Measurements from ENCODE around the gene RSPH3.

DNA sequence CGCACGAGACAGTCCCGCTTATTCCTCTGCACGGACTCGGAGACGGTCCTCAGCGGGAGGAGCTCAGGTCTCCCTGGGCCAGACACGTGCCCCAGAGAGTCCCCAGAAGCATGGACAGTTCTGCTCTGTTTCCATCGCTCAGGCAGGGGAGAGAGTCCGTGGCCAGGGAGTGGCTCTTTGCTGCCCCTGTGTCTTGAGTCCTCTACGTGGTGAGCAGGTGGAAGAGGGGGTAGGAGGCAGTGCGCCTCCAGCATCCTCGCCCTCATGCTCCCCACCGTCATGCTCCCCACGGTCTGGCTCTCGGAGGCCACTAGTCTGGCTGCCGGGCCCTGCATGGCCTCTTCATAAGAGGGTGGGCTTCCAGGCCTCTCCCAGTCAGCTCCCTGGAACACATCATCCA lies 35.9 kb upstream of the RSPH3 start:
- TF ChIP-seq, protein P1, sequence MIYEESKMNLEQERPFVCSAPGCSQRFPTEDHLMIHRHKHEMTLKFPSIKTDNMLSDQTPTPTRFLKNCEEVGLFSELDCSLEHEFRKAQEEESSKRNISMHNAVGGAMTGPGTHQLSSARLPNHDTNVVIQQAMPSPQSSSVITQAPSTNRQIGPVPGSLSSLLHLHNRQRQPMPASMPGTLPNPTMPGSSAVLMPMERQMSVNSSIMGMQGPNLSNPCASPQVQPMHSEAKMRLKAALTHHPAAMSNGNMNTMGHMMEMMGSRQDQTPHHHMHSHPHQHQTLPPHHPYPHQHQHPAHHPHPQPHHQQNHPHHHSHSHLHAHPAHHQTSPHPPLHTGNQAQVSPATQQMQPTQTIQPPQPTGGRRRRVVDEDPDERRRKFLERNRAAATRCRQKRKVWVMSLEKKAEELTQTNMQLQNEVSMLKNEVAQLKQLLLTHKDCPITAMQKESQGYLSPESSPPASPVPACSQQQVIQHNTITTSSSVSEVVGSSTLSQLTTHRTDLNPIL (CRISPR knock-in tag; IDR thresholded peaks at IDR 0.05; ENCODE audit: low read depth), result no peak
- TF ChIP-seq ZC3H10 (CRISPR knock-in tag; IDR thresholded peaks at IDR 0.05) (no peak), ZFP3 (CRISPR knock-in tag; IDR thresholded peaks at IDR 0.05) (no peak), BACH2 (CRISPR knock-in tag; IDR thresholded peaks at IDR 0.05; ENCODE audit: borderline replicate concordance) (no peak), ISL1 (CRISPR knock-in tag; IDR thresholded peaks at IDR 0.05) (no peak), TOX (CRISPR knock-in tag; IDR thresholded peaks at IDR 0.05; ENCODE audit: borderline replicate concordance) (no peak), ZNF70 (CRISPR knock-in tag; IDR thresholded peaks at IDR 0.05) (no peak), SNAI2 (CRISPR knock-in tag; IDR thresholded peaks at IDR 0.05) (no peak), ZNF565 (CRISPR knock-in tag; conservative IDR thresholded peaks at IDR 0.05; ENCODE audit: low read depth) (no peak), ESRRG (CRISPR knock-in tag; IDR thresholded peaks at IDR 0.05) (no peak)
- TF ChIP-seq, protein P2, sequence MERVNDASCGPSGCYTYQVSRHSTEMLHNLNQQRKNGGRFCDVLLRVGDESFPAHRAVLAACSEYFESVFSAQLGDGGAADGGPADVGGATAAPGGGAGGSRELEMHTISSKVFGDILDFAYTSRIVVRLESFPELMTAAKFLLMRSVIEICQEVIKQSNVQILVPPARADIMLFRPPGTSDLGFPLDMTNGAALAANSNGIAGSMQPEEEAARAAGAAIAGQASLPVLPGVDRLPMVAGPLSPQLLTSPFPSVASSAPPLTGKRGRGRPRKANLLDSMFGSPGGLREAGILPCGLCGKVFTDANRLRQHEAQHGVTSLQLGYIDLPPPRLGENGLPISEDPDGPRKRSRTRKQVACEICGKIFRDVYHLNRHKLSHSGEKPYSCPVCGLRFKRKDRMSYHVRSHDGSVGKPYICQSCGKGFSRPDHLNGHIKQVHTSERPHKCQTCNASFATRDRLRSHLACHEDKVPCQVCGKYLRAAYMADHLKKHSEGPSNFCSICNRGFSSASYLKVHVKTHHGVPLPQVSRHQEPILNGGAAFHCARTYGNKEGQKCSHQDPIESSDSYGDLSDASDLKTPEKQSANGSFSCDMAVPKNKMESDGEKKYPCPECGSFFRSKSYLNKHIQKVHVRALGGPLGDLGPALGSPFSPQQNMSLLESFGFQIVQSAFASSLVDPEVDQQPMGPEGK (CRISPR knock-in tag; IDR thresholded peaks at IDR 0.05; ENCODE audit: borderline replicate concordance), result no peak

All from SK-N-SH treated with all-trans-retinoic acid at 6 μM for 48 hours (cell line).